Stimulated activated CD4-positive, alpha-beta T cell treated with anti-CD3 and anti-CD28 coated beads, Interleukin-12 subunit alpha, Interleukin-12 subunit beta, amount 100 ng/mL, for 24 hours (primary cell): ENCODE results near the gene CDK12.

Experiments used
- DNase-seq, 2 experiments: peaks; one replicate each; pipeline ENCODE4 v3.0.0-alpha.2; 2020; ENCODE audit warnings: low read depth in 2 of 2

CDK12 gene

DNA sequence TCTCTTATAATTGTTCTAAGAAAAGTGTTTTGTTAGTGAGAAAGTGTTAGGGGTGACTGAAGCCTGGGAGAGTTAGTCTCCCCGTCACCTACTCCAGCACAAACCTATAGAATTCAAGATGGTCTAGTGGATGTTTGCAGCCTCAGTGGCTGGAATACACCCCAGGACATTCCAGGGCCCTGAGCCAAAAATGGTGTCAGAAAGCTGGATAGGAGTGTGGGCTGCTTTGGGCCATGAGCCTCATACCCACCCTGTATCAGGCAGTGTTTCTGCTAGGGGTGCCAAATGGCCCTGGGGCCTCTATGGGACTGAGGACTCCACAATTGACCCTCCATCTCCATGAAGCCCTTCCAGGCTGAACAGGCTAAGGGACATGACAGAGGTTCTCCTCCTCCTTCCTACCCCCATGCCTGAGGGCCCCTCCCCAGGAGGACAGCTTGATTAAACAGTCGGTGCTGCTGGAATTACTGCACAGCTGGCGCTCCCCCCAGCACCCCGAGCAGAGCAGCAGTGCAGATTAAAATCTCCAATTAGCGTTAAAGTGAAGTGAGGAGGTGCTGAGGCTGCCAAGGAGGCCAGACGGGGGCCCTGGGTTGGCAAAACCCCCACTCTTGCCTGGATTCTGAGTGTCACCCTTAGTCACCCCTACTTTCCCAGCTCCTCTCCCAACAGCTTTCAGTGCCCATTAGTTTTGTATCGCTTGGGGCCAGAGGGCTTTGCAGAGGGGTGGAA is 87.4 kb downstream of the CDK12 start:
- DNase-seq, result no peak

DNA sequence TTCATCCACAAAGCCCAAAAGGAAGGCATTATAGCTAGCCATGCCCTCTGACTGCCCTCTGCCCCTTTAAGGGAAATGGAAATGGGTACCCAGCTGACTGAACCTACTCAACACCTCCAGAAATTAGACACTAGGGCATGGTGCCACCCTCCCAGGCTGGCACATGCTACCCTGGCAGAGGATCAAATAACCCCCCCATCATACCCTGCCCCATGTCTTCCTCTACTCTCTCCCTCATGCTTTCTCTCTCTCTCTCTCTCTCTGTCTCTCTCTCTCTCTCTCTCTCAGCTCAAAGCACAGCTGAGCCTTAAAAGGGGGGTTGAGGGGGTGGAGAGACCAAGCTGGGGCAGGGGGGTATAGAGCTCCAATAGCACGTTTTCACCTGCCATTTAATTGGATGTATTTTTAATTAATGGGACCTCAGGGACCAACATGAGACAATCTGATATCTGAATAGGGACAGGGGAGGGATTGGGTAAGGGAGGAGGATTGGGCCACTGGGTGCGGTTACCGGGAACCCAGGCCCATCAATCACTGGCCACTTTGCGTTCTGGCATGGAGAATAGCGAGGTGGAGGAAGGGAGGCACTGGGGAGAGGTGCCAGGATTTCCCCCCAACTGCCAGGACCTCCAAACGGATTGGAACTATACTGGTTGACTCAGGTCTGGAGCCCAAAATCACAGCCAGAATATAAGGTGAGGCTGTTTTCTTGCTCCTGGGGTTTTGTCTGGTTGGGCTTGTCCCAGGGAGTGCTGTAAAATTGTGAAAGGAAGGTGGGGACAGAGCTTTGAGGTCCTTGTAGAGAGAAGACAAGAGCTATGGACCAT is 88.7 kb downstream of the CDK12 start:
- DNase-seq, result no peak

- no peak for DNase-seq
Observed at GRCh38 chr17:39551879-39552278, 90.6 kb downstream of the CDK12 start.

DNA sequence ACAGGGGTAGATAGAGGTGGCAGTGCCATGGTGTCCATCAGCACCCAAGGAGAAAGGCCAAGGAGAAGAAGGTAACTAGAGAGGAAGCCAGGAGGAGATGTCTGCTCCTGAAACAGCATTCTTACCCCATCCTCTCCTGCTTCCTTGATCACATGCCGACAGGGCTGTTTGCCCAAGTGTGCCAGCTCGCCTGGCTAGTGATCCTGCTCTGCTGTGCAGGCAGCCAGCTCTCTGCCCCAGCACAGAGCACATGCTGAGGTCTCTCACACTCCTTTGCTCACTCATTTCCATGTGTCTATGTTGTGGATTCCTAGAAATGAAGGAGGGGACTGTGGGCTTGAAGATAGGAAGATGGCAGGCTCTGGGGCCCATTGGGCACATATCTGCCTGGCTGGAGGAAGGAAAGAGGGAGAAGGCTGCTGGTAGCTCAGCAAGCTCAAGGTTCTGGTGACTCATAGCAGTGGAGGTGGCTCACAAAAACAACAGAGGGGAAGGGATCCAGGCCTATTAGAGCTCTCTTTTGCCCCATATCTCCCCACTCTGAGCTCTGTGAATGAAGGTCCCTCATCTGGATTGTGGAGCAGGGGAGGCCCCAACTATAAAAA is 92.2 kb downstream of the CDK12 start:
- DNase-seq, result no peak

- DNase-seq, result no peak
Observed at GRCh38 chr17:39555368-39555767, 94.1 kb downstream of the CDK12 start.

DNA sequence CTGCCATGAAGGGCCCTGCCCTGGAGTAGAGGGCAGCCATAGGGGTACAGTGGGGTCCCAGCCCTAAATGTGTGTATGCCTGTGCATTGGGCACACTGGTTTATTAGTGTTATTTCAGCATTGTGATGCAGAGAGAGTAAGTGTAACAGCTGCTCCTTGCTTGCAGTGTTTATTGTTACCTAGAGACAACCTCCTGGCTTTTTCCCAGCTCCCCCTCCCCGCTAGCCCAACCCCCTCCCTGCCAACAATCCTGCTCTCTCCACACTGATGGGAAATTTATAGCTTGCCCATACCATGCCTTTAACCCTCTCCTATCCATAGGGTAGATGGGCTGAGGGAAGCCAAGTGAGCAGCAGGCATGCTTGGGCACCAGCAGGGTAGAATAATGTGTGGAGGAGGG is 95.1 kb downstream of the CDK12 start:
- DNase-seq, result no peak

DNA sequence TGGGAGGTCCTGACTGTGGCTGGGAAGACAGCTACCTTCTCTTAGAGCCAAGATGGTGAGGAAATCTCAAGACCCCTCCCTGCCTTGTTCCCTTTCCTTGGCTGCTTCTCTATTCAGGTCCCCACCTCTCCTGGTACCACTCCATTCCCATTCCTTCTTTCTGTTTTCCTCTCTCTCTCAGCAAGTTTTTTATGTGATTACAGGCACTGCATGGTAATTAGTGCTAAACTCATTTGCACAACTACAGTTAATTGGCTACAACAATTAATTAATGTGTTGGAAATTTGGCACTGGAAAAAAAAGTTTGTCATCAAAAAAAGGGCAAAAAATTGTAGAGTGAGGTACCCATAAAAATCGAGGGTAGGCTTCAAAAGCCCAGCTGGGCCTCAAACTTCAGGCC is 101.1 kb downstream of the CDK12 start:
- DNase-seq, result no peak

- no peak for DNase-seq
Observed at GRCh38 chr17:39562976-39563375, 101.7 kb downstream of the CDK12 start.

DNA sequence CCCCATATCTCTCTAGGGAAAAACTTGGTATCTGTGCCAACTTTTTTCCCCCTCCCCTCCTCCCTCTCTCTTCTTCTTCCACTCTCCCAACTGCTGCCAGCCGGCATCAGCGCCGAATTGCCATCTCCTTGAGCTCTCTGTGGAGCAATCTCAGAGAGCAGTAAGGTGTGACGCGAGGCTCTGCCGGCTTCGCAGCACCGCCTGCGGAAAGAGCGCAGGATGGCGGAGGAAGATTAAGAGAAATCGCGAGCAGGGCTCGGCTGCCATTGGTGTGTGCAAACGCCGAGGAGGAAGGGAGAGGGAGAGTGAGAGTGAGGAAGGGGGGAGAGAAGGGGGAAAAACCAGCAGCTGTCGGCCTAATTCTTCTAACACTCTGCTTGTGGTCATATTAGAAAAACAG is 102.2 kb downstream of the CDK12 start:
- no peak for DNase-seq

GRCh38 chr17:39564211-39564848 is 103.0 kb downstream of the CDK12 start:
- DNase-seq, result no peak

GRCh38 chr17:39566094-39566850 is 105.0 kb downstream of the CDK12 start:
- no peak for DNase-seq

DNA sequence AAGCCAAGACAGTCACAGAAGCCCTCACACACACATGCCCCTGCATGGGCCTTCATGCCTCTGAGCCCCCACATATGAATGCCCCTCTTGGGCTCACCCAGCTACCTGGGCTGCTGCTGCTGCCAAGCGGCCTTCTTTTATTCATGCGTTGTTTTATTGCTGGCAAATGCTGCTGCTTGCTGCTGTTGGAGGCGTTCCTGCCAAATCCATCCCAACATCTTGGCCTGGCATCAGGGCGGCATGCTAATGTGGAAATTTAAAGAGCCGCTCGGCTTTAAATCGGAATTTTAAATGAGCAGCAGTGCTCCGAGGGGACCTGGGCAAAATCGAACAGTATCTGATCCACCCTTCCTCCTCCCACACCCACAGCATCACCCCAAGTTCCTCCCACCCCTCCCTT is 107.4 kb downstream of the CDK12 start:
- DNase-seq, result no peak

DNA sequence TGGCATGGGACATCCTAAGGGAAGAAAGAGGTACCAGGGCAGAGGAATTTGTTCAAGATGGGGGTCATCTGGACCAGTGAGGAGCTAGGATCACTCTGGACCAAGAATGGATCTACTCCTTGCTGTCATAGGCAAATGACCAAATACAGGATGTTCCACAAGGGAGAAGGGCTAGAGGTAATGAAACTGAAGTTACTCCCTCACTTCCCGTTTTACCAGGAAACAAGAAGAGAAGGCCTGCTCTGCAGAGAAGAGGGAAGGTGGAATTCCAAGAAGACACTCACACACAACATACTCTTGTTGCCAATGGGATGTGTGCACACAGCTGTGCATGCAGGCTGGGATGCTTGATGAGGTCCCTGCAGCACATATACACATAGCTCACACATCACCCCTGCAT is 107.8 kb downstream of the CDK12 start:
- DNase-seq, result no peak

GRCh38 chr17:39572121-39572520 is 110.8 kb downstream of the CDK12 start:
- DNase-seq, result no peak

DNA sequence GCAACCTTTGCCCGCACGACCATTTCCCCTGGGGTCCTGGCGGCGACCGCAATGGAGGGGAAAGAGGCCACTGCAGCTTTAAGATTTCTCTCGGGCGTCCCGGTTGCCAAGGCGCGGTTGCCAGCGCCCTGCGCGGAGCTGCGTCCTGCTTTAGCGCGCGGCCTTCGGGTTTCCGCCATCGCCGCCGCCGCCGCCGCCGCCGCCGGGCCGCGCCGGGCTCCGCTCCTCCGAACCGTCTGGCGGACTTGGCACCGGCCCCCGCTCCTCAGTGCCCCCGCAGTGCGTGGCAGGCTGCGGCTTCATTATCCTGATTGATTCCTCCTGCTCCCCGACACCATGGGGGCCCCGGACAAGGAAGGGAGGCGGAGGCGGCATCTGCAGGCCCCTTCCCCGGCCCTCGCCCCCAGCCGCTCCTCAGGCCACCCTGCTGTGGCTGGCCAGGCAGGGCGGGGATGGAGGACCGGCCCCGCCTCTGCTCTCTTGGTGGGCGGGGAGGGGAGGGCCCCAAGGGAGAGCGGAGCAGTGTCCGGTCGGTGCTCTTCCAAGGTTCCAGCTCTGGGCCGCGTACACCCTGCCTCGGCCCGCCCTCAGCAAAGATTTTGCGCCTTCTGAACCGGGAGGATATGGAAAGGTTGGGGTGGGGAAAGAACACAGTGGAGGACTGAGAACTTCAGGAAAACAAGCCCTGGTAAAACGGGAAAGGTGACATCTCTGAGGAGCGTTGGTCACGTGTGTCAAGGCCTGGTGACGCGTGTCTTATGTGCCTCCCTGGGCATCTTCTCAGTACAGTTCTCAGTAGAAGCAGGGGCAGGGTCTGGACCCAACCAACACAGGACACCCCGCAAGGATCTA is 112.4 kb downstream of the CDK12 start:
- DNase-seq, result peak in 1 of 2 experiments; percentile 16

- no peak for DNase-seq
Observed at GRCh38 chr17:39576187-39576586, 114.9 kb downstream of the CDK12 start.

DNA sequence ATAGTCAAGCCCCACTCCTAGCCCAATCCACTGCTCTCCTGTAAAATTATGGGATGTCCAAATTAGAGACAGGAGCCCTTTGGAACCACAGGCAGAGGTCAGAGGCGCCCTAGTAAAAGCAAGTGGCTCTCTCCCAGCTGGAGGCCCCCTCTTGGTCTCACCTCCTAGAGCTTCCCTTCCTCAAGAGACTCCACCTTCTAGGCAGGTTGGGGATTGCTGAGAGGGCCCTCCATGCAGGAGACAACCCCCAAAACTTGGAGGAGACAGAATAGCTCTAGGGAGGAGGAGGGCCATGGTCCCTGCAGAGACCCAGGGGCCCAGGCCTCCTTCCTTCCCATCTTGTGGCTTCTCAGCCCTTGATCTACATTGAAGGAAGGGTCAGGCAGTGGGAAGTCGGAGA is 117.0 kb downstream of the CDK12 start:
- DNase-seq, result no peak

DNA sequence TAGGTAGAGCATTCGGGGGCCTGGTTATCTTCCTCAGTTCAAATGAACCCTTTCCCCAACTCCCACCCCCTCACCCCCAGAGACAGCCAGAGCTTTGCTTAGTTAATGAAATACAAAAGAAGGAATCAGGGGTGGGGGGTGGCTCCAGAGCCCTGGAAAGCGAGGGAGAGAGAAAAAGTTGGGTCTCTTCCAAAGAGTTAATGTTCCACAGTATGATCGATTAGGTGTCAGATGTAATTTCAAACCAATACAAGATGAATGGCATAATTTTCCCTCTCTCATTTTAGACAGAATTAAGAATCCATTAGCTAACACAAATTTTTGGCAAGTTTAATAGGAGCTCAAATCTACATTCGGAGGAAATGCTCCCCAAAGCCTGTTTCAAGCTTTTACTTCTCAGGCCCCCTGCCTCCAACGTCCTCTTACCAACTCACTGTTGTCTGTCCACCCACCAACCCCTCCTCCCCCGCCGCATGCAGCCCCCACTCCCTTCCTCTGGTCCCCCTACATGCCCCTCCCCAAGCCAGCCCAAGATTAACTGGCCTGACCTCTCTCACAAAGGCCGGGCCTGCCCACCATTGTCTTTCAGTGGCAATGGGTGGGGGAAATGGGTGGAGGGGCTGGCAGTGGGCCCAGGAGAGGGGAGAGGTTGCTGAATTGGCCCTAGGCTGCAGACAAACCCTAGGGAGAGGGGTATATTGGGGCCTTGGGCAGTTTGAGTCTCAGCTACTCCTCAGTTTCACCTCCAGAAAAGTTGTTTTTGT is 118.2 kb downstream of the CDK12 start:
- DNase-seq, result no peak

DNA sequence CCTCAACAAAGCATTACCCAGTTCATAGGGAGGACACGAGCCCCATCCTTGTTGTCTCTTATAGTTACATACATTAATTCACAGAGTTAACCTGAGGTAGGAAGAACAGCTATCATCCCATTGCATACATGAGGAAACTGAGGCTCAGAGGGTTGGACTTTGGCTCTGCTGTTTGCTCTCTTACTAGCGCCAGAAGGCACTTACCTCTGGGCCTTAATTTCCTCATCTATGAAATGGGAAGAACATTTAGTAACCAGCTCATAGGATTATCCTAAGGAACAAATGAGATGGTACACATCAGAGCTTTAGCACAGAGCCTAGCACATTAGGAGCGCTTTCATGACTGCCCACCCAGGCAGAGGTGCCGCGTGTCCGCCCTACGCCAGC is 118.8 kb downstream of the CDK12 start:
- DNase-seq, result no peak
